ENCODE results near the gene AGBL4.

GRCh38 chr1:49951385-49951784 is 72.4 kb downstream of the AGBL4 start:
- no peak for TF ChIP-seq GATA2 (IDR thresholded peaks at IDR 0.05; ENCODE audit: low read depth, low read length)
- TF ChIP-seq GATA3 (IDR thresholded peaks at IDR 0.05; ENCODE audit: low read depth, low read length): no peak

Measured in SH-SY5Y (cell line).